Measurements from ENCODE around the gene TMEM219.

Gene TMEM219

DNA sequence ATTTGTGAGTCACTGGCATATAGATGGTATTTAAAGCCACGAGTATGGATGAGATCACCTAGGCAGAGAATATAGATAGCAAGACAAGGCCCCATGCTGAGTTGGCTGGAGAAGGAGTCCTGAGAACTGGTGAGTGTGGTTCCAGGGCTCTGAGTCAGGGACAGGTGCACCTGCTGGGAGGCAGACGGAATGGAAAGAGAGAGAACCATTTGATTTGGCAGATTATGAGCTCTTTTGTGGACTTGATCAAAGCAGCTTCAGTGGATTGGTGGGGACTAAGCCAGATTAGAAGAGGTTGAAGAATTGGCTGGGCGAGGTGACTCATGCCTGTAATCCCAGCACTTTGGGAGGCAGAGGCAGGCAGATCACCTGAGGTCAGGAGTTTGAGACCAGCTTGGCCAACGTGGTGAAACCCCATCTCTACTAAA, 56.9 kb downstream of the TMEM219 start (continued):
- peak; percentile 73; the same call in 1 of the 2 replicates for TF ChIP-seq ZNF394 (tag by site-specific recombination; IDR thresholded peaks at IDR 0.05; ENCODE audit: borderline replicate concordance)
- TF ChIP-seq, protein P1, sequence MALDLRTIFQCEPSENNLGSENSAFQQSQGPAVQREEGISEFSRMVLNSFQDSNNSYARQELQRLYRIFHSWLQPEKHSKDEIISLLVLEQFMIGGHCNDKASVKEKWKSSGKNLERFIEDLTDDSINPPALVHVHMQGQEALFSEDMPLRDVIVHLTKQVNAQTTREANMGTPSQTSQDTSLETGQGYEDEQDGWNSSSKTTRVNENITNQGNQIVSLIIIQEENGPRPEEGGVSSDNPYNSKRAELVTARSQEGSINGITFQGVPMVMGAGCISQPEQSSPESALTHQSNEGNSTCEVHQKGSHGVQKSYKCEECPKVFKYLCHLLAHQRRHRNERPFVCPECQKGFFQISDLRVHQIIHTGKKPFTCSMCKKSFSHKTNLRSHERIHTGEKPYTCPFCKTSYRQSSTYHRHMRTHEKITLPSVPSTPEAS (tag by site-specific recombination; IDR thresholded peaks at IDR 0.05) = no peak
- TF ChIP-seq GLIS1 (tag by site-specific recombination; IDR thresholded peaks at IDR 0.05) = peak; percentile 96
- TF ChIP-seq ZNF214 (tag by site-specific recombination; IDR thresholded peaks at IDR 0.05; ENCODE audit: borderline replicate concordance) = no peak
- TF ChIP-seq ZFP37 (tag by site-specific recombination; IDR thresholded peaks at IDR 0.05) = no peak
- TF ChIP-seq ZNF621 (tag by site-specific recombination; IDR thresholded peaks at IDR 0.05) = peak; percentile 90
- no peak for TF ChIP-seq ZNF416 (tag by site-specific recombination; IDR thresholded peaks at IDR 0.05)
- TF ChIP-seq GLI4 (tag by site-specific recombination; IDR thresholded peaks at IDR 0.05) = no peak
- TF ChIP-seq, protein P2, sequence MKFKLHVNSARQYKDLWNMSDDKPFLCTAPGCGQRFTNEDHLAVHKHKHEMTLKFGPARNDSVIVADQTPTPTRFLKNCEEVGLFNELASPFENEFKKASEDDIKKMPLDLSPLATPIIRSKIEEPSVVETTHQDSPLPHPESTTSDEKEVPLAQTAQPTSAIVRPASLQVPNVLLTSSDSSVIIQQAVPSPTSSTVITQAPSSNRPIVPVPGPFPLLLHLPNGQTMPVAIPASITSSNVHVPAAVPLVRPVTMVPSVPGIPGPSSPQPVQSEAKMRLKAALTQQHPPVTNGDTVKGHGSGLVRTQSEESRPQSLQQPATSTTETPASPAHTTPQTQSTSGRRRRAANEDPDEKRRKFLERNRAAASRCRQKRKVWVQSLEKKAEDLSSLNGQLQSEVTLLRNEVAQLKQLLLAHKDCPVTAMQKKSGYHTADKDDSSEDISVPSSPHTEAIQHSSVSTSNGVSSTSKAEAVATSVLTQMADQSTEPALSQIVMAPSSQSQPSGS (tag by site-specific recombination; IDR thresholded peaks at IDR 0.05; ENCODE audit: low read depth) = no peak
- peak; percentile 39; the same call in 1 of the 2 replicates for TF ChIP-seq ZNF843 (tag by site-specific recombination; IDR thresholded peaks at IDR 0.05)
- no peak for TF ChIP-seq ZNF548 (tag by site-specific recombination; IDR thresholded peaks at IDR 0.05)
- TF ChIP-seq ZNF701 (tag by site-specific recombination; IDR thresholded peaks at IDR 0.05) = no peak
- TF ChIP-seq BCL11A (tag by site-specific recombination; IDR thresholded peaks at IDR 0.05; ENCODE audit: low read depth) = peak; percentile 54; the same call in 1 of the 2 replicates
- no peak; the same call in 1 of the 2 replicates for TF ChIP-seq ZSCAN23 (tag by site-specific recombination; IDR thresholded peaks at IDR 0.05)
- no peak for TF ChIP-seq ZNF555 (tag by site-specific recombination; conservative IDR thresholded peaks at IDR 0.05)
- peak; percentile 86 for TF ChIP-seq ZNF600 (tag by site-specific recombination; IDR thresholded peaks at IDR 0.05)
- peak; percentile 21; the same call in 1 of the 2 replicates for TF ChIP-seq KLF10 (tag by site-specific recombination; IDR thresholded peaks at IDR 0.05)
- TF ChIP-seq ZBTB21 (tag by site-specific recombination; IDR thresholded peaks at IDR 0.05) = peak; percentile 60; the same call in 1 of the 2 replicates
- no peak for TF ChIP-seq ZNF747 (tag by site-specific recombination; IDR thresholded peaks at IDR 0.05)
- no peak for TF ChIP-seq ZNF561 (tag by site-specific recombination; IDR thresholded peaks at IDR 0.05; ENCODE audit: borderline replicate concordance)
- TF ChIP-seq ZSCAN30 (tag by site-specific recombination; IDR thresholded peaks at IDR 0.05) = no peak
- no peak for TF ChIP-seq ZNF513 (tag by site-specific recombination; IDR thresholded peaks at IDR 0.05)
- no peak for TF ChIP-seq ZNF114 (tag by site-specific recombination; IDR thresholded peaks at IDR 0.05)
- TF ChIP-seq, protein P3, sequence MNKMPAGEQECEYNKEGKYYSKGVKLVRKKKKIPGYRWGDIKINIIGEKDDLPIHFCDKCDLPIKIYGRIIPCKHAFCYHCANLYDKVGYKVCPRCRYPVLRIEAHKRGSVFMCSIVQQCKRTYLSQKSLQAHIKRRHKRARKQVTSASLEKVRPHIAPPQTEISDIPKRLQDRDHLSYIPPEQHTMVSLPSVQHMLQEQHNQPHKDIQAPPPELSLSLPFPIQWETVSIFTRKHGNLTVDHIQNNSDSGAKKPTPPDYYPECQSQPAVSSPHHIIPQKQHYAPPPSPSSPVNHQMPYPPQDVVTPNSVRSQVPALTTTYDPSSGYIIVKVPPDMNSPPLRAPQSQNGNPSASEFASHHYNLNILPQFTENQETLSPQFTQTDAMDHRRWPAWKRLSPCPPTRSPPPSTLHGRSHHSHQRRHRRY (tag by site-specific recombination; IDR thresholded peaks at IDR 0.05) = no peak
- TF ChIP-seq ZBTB17 (tag by site-specific recombination; IDR thresholded peaks at IDR 0.05) = peak; percentile 98
- TF ChIP-seq, protein P4, sequence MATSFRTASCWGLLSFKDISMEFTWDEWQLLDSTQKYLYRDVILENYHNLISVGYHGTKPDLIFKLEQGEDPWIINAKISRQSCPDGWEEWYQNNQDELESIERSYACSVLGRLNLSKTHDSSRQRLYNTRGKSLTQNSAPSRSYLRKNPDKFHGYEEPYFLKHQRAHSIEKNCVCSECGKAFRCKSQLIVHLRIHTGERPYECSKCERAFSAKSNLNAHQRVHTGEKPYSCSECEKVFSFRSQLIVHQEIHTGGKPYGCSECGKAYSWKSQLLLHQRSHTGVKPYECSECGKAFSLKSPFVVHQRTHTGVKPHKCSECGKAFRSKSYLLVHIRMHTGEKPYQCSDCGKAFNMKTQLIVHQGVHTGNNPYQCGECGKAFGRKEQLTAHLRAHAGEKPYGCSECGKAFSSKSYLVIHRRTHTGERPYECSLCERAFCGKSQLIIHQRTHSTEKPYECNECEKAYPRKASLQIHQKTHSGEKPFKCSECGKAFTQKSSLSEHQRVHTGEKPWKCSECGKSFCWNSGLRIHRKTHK (tag by site-specific recombination; IDR thresholded peaks at IDR 0.05) = 0 out of 2 replicates have a peak, but pooled peaks have one; percentile 34
- TF ChIP-seq ZBTB7A (tag by site-specific recombination; IDR thresholded peaks at IDR 0.05; ENCODE audit: low read depth) = peak; percentile 64; the same call in 1 of the 2 replicates
- no peak for TF ChIP-seq ZNF148 (tag by site-specific recombination; IDR thresholded peaks at IDR 0.05; ENCODE audit: borderline replicate concordance)
- TF ChIP-seq ZNF391 (tag by site-specific recombination; IDR thresholded peaks at IDR 0.05; ENCODE audit: borderline replicate concordance, low read depth) = peak; percentile 31; the same call in 1 of the 2 replicates
- no peak for TF ChIP-seq ZNF776 (tag by site-specific recombination; IDR thresholded peaks at IDR 0.05; ENCODE audit: borderline replicate concordance)

All from HEK293 (cell line).